B cell (primary cell): ENCODE results near the gene PIGT.

Source experiments
- CTCF ChIP-seq: fragments of 200-600 bp; IDR thresholded peaks from one replicate; pipeline ENCODE4 v1.8.0; 2022; ENCODE audit warnings: antibody characterized with exemption, mild to moderate bottlenecking
- EZH2 ChIP-seq: IDR thresholded peaks from 2 replicates; pipeline ENCODE4 v1.6.1; 2012; ENCODE audit warnings: borderline replicate concordance, low read depth, mild to moderate bottlenecking, moderate library complexity, low read length; ENCODE audit not compliant: insufficient read depth, poor library complexity, severe bottlenecking

GRCh38 chr20:45391559-45391958 is 24.4 kb upstream of the PIGT start:
- no peak for TF ChIP-seq CTCF
- no peak for TF ChIP-seq EZH2
